ENCODE measurements around the gene NSD1.

DNA sequence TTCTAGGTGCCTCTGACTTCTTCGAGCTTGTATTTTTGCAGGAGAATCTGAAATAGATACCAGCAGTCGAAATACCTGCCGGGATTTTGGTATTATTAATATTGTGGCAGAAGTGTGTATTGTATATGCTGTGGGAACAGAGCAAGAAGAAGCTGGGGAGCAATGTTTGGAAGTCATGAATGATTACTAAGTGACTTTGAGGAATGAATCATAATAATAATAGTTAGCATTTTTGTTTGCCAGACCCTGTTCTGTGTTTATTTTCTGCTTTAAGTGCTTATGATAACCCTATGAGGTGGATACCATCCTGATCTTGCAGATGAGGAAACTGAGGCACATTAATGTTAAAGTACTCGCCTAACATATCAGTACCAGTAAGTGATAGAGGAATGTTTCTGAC lies 137.5 kb downstream of the NSD1 start:
- TF ChIP-seq, protein P1, sequence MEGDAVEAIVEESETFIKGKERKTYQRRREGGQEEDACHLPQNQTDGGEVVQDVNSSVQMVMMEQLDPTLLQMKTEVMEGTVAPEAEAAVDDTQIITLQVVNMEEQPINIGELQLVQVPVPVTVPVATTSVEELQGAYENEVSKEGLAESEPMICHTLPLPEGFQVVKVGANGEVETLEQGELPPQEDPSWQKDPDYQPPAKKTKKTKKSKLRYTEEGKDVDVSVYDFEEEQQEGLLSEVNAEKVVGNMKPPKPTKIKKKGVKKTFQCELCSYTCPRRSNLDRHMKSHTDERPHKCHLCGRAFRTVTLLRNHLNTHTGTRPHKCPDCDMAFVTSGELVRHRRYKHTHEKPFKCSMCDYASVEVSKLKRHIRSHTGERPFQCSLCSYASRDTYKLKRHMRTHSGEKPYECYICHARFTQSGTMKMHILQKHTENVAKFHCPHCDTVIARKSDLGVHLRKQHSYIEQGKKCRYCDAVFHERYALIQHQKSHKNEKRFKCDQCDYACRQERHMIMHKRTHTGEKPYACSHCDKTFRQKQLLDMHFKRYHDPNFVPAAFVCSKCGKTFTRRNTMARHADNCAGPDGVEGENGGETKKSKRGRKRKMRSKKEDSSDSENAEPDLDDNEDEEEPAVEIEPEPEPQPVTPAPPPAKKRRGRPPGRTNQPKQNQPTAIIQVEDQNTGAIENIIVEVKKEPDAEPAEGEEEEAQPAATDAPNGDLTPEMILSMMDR (IDR thresholded peaks at IDR 0.05) = no peak
- TF ChIP-seq POLR2A (IDR thresholded peaks at IDR 0.05) = no peak
